OCI-LY7 (cell line): ENCODE measurements around the gene SYT13. TPM values are rescaled to one million over a fixed set of nuclear protein-coding genes. Genes with fewer than 3 reads are reported as not detected.

Source experiments
- BruUV-seq: library from RNA; stranded (reverse); fragments of 400-500 nt; replicated peaks from 2 replicates; lab custom pipeline; 2021; lab: Mats Ljungman, UMichigan
- CTCF ChIA-PET: fragments of 300-600 bp; sonication (Branson Sonifier 250); formaldehyde crosslinking; loops from one replicate; lab custom pipeline; 2022; ENCODE audit warnings: antibody characterized with exemption; ENCODE audit not compliant: unreplicated experiment; lab: Charles Lee
- POLR2A ChIA-PET: fragments of 300-600 bp; sonication (Branson Sonifier 250); formaldehyde crosslinking; loops from one replicate; lab custom pipeline; 2022; ENCODE audit warnings: antibody characterized with exemption; lab: Charles Lee
- DNase-seq: peaks from one replicate; pipeline ENCODE4 v3.0.0-alpha.2; 2015; ENCODE audit warnings: low spot score
- H2AFZ ChIP-seq: fragments of 200-600 bp; sonication (generic), shearing (Covaris generic); 2 replicates; pipeline ENCODE4 v1.6.1; 2014; ENCODE audit warnings: mild to moderate bottlenecking, antibody characterized with exemption, low read length, moderate library complexity
- H3K27ac ChIP-seq: fragments of 200-600 bp; sonication (generic); 2 replicates; pipeline ENCODE4 v1.5.1; 2014; ENCODE audit warnings: mixed run types, low read depth, mild to moderate bottlenecking, moderate library complexity, low read length, inconsistent platforms; ENCODE audit not compliant: poor library complexity, severe bottlenecking
- H3K36me3 ChIP-seq: fragments of 200-600 bp; sonication (generic); 2 replicates; pipeline ENCODE4 v1.6.1; 2014; ENCODE audit warnings: mild to moderate bottlenecking, antibody characterized with exemption, low read length, moderate library complexity, mixed read lengths; ENCODE audit not compliant: insufficient read depth
- H3K4me1 ChIP-seq: fragments of 200-600 bp; sonication (generic); 2 replicates; pipeline ENCODE4 v1.5.1; 2014; ENCODE audit warnings: mild to moderate bottlenecking, low read length; ENCODE audit not compliant: insufficient read depth, poor library complexity, severe bottlenecking
- H3K4me2 ChIP-seq: fragments of 200-600 bp; sonication (generic); 2 replicates; pipeline ENCODE4 v1.6.1; 2014; ENCODE audit warnings: mild to moderate bottlenecking, low read length
- H3K4me3 ChIP-seq: fragments of 200-600 bp; sonication (generic); 2 replicates; pipeline ENCODE4 v1.5.1; 2014; ENCODE audit warnings: mild to moderate bottlenecking, low read depth, low read length; ENCODE audit not compliant: poor library complexity, severe bottlenecking
- H3K79me2 ChIP-seq: fragments of 200-600 bp; sonication (generic); 2 replicates; pipeline ENCODE4 v1.6.1; 2016; ENCODE audit warnings: low read depth, mild to moderate bottlenecking, low read length, moderate library complexity, mixed read lengths; ENCODE audit not compliant: insufficient read depth
- H3K9me2 ChIP-seq: fragments of 200-600 bp; sonication (generic); 2 replicates; pipeline ENCODE4 v1.6.1; 2016; ENCODE audit warnings: mild to moderate bottlenecking, low read length, mixed read lengths; ENCODE audit not compliant: insufficient read depth
- H3K9me3 ChIP-seq: fragments of 200-600 bp; sonication (generic); 2 replicates; pipeline ENCODE4 v1.6.1; 2014; ENCODE audit warnings: mild to moderate bottlenecking, mixed run types, low read length, mixed read lengths
- H4K20me1 ChIP-seq: fragments of 200-600 bp; sonication (generic); 2 replicates; pipeline ENCODE4 v1.6.1; 2014; ENCODE audit warnings: mild to moderate bottlenecking, antibody characterized with exemption, low read length, moderate library complexity, mixed read lengths; ENCODE audit not compliant: insufficient read depth
- CTCF ChIP-seq: fragments of 200-600 bp; sonication (generic); conservative IDR thresholded peaks from 2 replicates; pipeline ENCODE4 v1.5.1; 2014; ENCODE audit warnings: mild to moderate bottlenecking, antibody characterized with exemption, low read length, moderate library complexity, mixed read lengths
- EZH2phosphoT487 ChIP-seq: fragments of 200-600 bp; sonication (generic); IDR thresholded peaks from 2 replicates; pipeline ENCODE4 v1.6.1; 2018; ENCODE audit warnings: low read depth, borderline replicate concordance, mild to moderate bottlenecking, mixed run types, antibody characterized with exemption, low read length, moderate library complexity, mixed read lengths
- intact Hi-C: fragments of 100-400 bp; cut with micrococcal nuclease; formaldehyde crosslinking; loops from one replicate; pipeline ENCODE4 v1.10.0; 2022; ENCODE audit not compliant: unreplicated experiment
- total RNA-seq, 2 experiments: library from RNA; depleted of rRNA in 1 of 2; stranded (reverse); fragments of >200 nt in 1 of 2; shearing (Covaris generic) in 1 of 2; gene quantifications; 2 replicates each; pipeline ENCODE4 v1.2.3, GENCODE V29; 2014 to 2022

The SYT13 gene
- total RNA-seq, 2 experiments from 2014 or later, result not detected

DNA sequence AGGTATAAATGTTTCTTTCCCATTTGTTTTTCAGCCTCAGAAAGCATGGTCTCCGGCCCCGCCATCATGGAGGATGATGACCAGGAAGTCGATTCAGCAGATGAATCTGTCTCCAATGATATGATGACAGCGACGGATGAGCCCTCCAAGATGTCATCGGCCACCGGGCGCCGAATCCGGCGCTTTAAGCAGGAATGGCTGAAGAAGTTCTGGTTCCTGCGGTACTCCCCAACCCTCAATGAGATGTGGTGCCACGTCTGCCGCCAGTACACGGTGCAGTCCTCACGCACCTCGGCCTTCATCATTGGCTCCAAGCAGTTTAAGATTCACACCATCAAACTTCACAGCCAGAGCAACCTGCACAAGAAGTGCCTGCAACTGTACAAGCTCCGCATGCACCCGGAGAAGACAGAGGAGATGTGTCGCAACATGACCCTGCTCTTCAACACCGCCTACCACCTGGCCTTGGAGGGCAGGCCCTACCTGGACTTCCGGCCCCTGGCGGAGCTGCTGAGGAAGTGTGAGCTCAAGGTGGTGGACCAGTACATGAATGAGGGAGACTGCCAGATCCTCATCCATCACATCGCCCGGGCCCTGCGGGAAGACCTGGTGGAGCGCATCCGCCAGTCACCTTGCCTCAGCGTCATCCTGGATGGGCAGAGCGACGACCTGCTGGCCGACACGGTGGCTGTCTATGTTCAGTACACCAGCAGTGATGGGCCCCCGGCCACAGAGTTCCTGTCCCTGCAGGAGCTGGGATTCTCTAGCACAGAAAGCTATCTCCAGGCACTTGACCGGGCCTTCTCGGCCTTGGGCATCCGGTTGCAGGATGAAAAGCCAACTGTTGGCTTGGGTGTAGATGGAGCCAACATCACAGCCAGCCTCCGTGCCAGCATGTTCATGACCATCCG is 59.9 kb downstream of the SYT13 start:
- Histone ChIP-seq H3K4me3 (no peak overlapping the region), H3K79me2 (no peaks in the 10 kb centered on the region), H2AFZ (no peak overlapping the region), H3K4me1 (no peaks in the 10 kb centered on the region), H3K4me2 (no peak overlapping the region), H3K27ac (no peak overlapping the region), H3K9me2 (no peaks in the 10 kb centered on the region), H3K36me3 (no peaks in the 10 kb centered on the region), H4K20me1 (no peaks in the 10 kb centered on the region), H3K9me3 (no peaks in the 10 kb centered on the region)
- POLR2A ChIA-PET, result interaction anchor here (0.6 kb wide), 1 partner anchor 36 kb away, joined by 4 read pairs; no protein-coding TSS in a partner anchor
- TF ChIP-seq CTCF (no peak), EZH2phosphoT487 (no peak)
- BruUV-seq, result no TSS peak
- intact Hi-C loops, result no loop called here
- DNase-seq, result no peak
- CTCF ChIA-PET, result no interaction called here

GRCh38 chr11:45225277-45225676 is 60.9 kb downstream of the SYT13 start:
- H3K36me3 ChIP-seq, result no peaks in the 10 kb centered on the region
- H3K9me3 ChIP-seq, result no peaks in the 10 kb centered on the region
- H3K4me2 ChIP-seq, result no peak overlapping the region
- no peak overlapping the region for H2AFZ ChIP-seq
- no peak overlapping the region for H3K4me3 ChIP-seq
- H3K27ac ChIP-seq, result no peak overlapping the region
- intact Hi-C loops, result no loop called here
- no peaks in the 10 kb centered on the region for H3K9me2 ChIP-seq
- H4K20me1 ChIP-seq, result no peaks in the 10 kb centered on the region
- TF ChIP-seq EZH2phosphoT487, result no peak
- BruUV-seq, result no TSS peak
- ChIA-PET CTCF (no interaction called here), POLR2A (no interaction called here)
- H3K4me1 ChIP-seq, result no peaks in the 10 kb centered on the region
- no peak for DNase-seq
- H3K79me2 ChIP-seq, result no peaks in the 10 kb centered on the region

DNA sequence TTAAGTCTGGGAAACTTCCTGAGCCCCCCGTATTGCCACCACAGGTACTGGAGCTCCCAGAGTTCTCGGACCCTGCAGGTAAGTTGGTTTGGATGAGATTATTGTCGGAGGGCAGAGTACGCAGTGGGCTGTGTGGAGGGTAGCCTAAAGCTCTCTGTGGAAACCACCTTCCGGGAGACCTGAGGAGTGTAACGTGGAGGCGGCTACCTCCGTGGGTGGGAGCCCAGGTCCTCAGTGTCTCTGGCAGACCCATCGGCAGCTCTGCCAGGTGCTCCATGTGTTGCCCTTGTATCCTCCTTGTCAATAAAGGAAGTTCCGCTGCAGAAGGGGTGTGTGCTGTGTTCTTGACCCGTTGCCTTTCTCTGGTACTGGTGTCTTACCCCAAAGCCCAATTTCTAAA is 61.4 kb downstream of the SYT13 start:
- H3K4me3 ChIP-seq, result no peak overlapping the region
- no peak overlapping the region for H3K4me2 ChIP-seq
- DNase-seq, result no peak
- no peaks in the 10 kb centered on the region for H3K36me3 ChIP-seq
- H3K9me2 ChIP-seq, result no peaks in the 10 kb centered on the region
- ChIA-PET POLR2A (no interaction called here), CTCF (interaction anchor here (0.8 kb wide), 1 partner anchor 9 kb away, joined by 3 read pairs; no protein-coding TSS in a partner anchor)
- H3K79me2 ChIP-seq, result no peaks in the 10 kb centered on the region
- no peak overlapping the region for H2AFZ ChIP-seq
- no peak overlapping the region for H3K27ac ChIP-seq
- H4K20me1 ChIP-seq, result no peaks in the 10 kb centered on the region
- TF ChIP-seq EZH2phosphoT487 (no peak), CTCF (no peak)
- H3K4me1 ChIP-seq, result no peaks in the 10 kb centered on the region
- intact Hi-C loops, result no loop called here
- BruUV-seq, result no TSS peak
- H3K9me3 ChIP-seq, result no peaks in the 10 kb centered on the region
